ENCODE measurements around the gene MAPK7. TPM values are rescaled to one million over a fixed set of nuclear protein-coding genes. Genes with fewer than 3 reads are reported as not detected.

The MAPK7 gene
- total and polyA plus RNA-seq, 9 of the 15 experiments (the other 6 are each of a cell fraction or from before 2014, with no cell fraction given): 0.46 to 7.5 (median 2.5) TPM

DNA sequence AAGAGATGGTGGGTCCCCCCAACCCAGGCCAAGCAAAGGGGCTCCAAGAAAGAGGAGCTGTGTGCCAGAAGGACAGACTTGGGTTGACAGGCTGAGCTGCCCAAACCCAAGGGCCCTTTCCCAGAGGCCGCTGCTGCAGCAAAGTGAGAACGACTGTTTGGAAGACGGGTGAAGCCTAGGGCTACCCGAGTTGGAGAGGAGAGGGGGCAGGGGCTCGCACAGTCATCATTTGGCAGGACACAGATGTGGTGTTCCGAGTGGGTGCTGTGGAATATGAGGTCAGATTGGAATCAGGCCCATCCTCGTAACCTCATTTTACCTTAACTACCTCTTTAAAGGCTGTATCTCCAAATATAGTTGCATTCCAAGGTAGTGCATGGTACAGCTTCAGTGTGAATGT lies 14.0 kb downstream of the MAPK7 start:
- ATAC-seq (no peak), FAIRE-seq (no peak), DNase-seq (ENCODE audit: extremely low read depth in 1 of 4, low spot score in 3 of 4) (no peak)
- BruUV-seq (replicated peaks): no TSS peak
- Histone ChIP-seq H3K4me2 (ENCODE audit: insufficient read depth, low read length) (no peak overlapping the region), H3K27ac (ENCODE audit: extremely low read depth, low read depth, low read length) (no peak overlapping the region), H3K9me3 (replicated peaks; ENCODE audit: control insufficient read depth, insufficient read depth, low read depth, low read length) (no peaks in the 10 kb centered on the region), H3K9me1 (ENCODE audit: control insufficient read depth, insufficient read depth, low read length) (no peaks in the 10 kb centered on the region), H3K79me2 (ENCODE audit: control insufficient read depth, insufficient read depth, low read length) (no peaks in the 10 kb centered on the region), H4K20me1 (replicated peaks; ENCODE audit: control insufficient read depth, insufficient read depth, low read length) (no peaks in the 10 kb centered on the region), H3K9ac (ENCODE audit: insufficient read depth in 1 of 2, low read depth in 2 of 2, low read length in 2 of 2) (no peak overlapping the region), H2AFZ (ENCODE audit: low read depth, low read length) (no peak overlapping the region), H3K4me1 (replicated peaks in 1 of 2; ENCODE audit: control insufficient read depth in 2 of 2, insufficient read depth in 2 of 2, low read length in 2 of 2) (peaks cover 0 to 4% of the 10 kb centered on the region in 2 experiments; a peak in 3 of 5 replicates), H3K36me3 (ENCODE audit: control insufficient read depth, insufficient read depth, low read length) (no peaks in the 10 kb centered on the region), H3K27me3 (ENCODE audit: control insufficient read depth in 2 of 2, insufficient read depth in 2 of 2, low read length in 2 of 2) (no peaks in the 10 kb centered on the region; a peak in 1 of 5 replicates), H3K4me3 (no peak overlapping the region)
- WGBS (ENCODE audit: insufficient coverage, low coverage, missing lambda C conversion rate): 26% methylated on average over 6 of the region's 7 CpGs
- ChIA-PET CTCF (ENCODE audit: low intra/inter-chr PET ratio) (no interaction called here), POLR2A (no interaction called here)
- intact Hi-C loops (cut with micrococcal nuclease): no loop called here
- TF ChIP-seq HES1 (IDR thresholded peaks at IDR 0.05; ENCODE audit: low read depth): no peak
- TF ChIP-seq SIN3A (IDR thresholded peaks at IDR 0.05; ENCODE audit: borderline replicate concordance in 2 of 2, control insufficient read depth in 1 of 2, low read depth in 2 of 2, low read length in 2 of 2): no peak
- no peak for TF ChIP-seq MTA3 (IDR thresholded peaks at IDR 0.05; ENCODE audit: borderline replicate concordance)
- TF ChIP-seq THAP12 (CRISPR knock-in tag; IDR thresholded peaks at IDR 0.05): no peak
- TF ChIP-seq BRCA1 (IDR thresholded peaks at IDR 0.05): no peak
- no peak for TF ChIP-seq BRCA1 (CRISPR knock-in tag; IDR thresholded peaks at IDR 0.05)
- TF ChIP-seq ZNF77 (CRISPR knock-in tag; IDR thresholded peaks at IDR 0.05): no peak
- no peak for TF ChIP-seq KLF6 (CRISPR knock-in tag; IDR thresholded peaks at IDR 0.05; ENCODE audit: borderline replicate concordance)
- no peak for TF ChIP-seq ARID2 (IDR thresholded peaks at IDR 0.05)
- TF ChIP-seq ETV1 (tag; conservative IDR thresholded peaks at IDR 0.05; ENCODE audit: low read depth): no peak
- TF ChIP-seq ZNF174 (CRISPR knock-in tag; IDR thresholded peaks at IDR 0.05): no peak
- TF ChIP-seq KAT8 (IDR thresholded peaks at IDR 0.05; ENCODE audit: low read depth): no peak
- TF ChIP-seq RBM25 (IDR thresholded peaks at IDR 0.05; ENCODE audit: low read depth, low read length, severe bottlenecking): no peak
- no peak for TF ChIP-seq E2F3 (CRISPR knock-in tag; IDR thresholded peaks at IDR 0.05)
- no peak for TF ChIP-seq POLR2H (tag; IDR thresholded peaks at IDR 0.05; ENCODE audit: low read depth)
- TF ChIP-seq RBM17 (IDR thresholded peaks at IDR 0.05; ENCODE audit: borderline replicate concordance, low read depth, low read length): no peak
- no peak for TF ChIP-seq ZNF212 (CRISPR knock-in tag; IDR thresholded peaks at IDR 0.05)
- in situ Hi-C loops (cut with MboI): no loop called here

All from K562 (cell line).